Upper lobe of left lung (tissue), 6 donors: ENCODE measurements around the gene PPM1H. TPM values are rescaled to one million over a fixed set of nuclear protein-coding genes. Genes with fewer than 3 reads are reported as not detected.

Source experiments
- ATAC-seq, 2 donors: fragments of 200-7000 bp; cut with Tn5 transposase; one replicate each; pipeline ENCODE4 v1.9.1; 2022; ENCODE audit warnings: mild to moderate bottlenecking in 2 of 2, moderate library complexity in 2 of 2; ENCODE audit not compliant: low FRiP score in 2 of 2
- DNase-seq, 2 donors: peaks; one replicate each; pipeline ENCODE4 v3.0.0-alpha.2; 2019 to 2020
- H3K27ac ChIP-seq, 4 donors: fragments of 200-600 bp; sonication (generic); one replicate each; pipeline ENCODE4 v1.5.1; 2016 to 2019
- H3K27me3 ChIP-seq, 4 donors: fragments of 200-600 bp; sonication (generic); one replicate each; pipeline ENCODE4 v1.5.1; 2017 to 2019
- H3K36me3 ChIP-seq, 4 donors: fragments of 200-600 bp; sonication (generic); one replicate each; pipeline ENCODE4 v1.5.1; 2016 to 2019
- H3K4me1 ChIP-seq, 4 donors: fragments of 200-600 bp; sonication (generic); one replicate each; pipeline ENCODE4 v1.5.1; 2018 to 2019
- H3K4me3 ChIP-seq, 4 donors: fragments of 200-600 bp; sonication (generic); one replicate each; pipeline ENCODE4 v1.5.1; 2017 to 2019; ENCODE audit warnings: mild to moderate bottlenecking in 2 of 4, moderate library complexity in 1 of 4
- H3K9me3 ChIP-seq, 4 donors: fragments of 200-600 bp; sonication (generic); one replicate each; pipeline ENCODE4 v1.5.1; 2018 to 2019
- EP300 ChIP-seq, 4 donors: sonication (generic); formaldehyde crosslinking; IDR thresholded peaks; one replicate each; pipeline ENCODE4 v1.5.1; 2017; ENCODE audit warnings: antibody characterized with exemption in 4 of 4, control low read depth in 2 of 4
- POLR2A ChIP-seq, 4 donors: fragments of 450-650 bp; IDR thresholded peaks; one replicate each; pipeline ENCODE4 v1.5.1; 2016 to 2017; ENCODE audit warnings: antibody characterized with exemption in 4 of 4, mild to moderate bottlenecking in 2 of 4
- POLR2AphosphoS5 ChIP-seq, 2 donors: sonication (generic); formaldehyde crosslinking; IDR thresholded peaks; one replicate each; pipeline ENCODE4 v1.5.1; 2017; ENCODE audit warnings: antibody characterized with exemption in 2 of 2
- WGBS, 2 donors: methylation state at CpG; one replicate each; pipeline ENCODE4 v1.1.5; 2017 to 2018; 5-methylcytosine and 5-hydroxymethylcytosine counted together
- total RNA-seq, 6 donors: library from RNA; depleted of rRNA in 4 of 6; stranded (reverse); fragments of >200 nt in 4 of 6; gene quantifications; one replicate each; pipeline versions ENCODE4 v1.1.0 to v1.2.1, GENCODE V29; 2016 to 2021
- TF ChIP-seq, protein P1 (sequence below), 6 experiments: fragments of 450-650 bp in 4 of 6; fragments of 200-600 bp in 2 of 6; sonication (generic) in 2 of 6; IDR thresholded peaks; one replicate each; pipeline ENCODE4 v1.5.1; 2016 to 2019; ENCODE audit warnings: antibody characterized with exemption in 6 of 6
- donor health status: DM: no; HTN: no; CAD: no; lungs with moderate emphysema.
- donor health status: DM: no; HTN: yes; CAD: no; lungs with severe emphysema.

Gene PPM1H
- total RNA-seq, 6 donors from 2014 or later, result 4.2 to 14.2 (median 8.4) TPM

DNA sequence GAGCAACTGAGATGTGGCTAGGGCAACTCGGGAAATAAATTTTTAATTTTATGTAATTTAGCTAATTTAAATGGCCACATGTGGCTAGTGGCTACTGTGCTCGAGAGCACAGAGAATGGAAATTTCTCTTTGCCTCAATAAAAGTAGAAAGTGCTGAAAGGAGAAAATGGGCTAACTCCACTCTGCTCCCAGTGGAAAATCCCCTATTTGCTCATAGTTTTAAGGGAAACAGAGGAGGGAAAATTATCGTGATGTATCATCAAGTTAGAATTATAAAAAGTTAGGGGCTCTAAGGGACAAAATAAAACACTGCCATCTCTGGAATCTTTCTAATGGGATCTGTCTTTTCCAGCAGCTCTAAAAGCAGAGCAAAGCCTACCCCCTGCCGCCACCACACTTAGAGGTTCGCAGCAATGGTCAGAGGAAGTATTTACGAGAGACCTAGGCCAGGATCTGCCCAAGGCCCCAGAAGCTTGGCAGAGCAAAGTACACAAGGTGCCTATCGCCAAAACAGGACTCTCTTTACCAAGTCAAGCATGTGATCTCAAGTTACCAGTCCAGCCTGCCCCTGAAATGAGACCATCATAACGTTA is 220.7 kb downstream of the PPM1H start:
- H3K9me3 ChIP-seq, result no peaks in the 10 kb centered on the region
- peaks cover 0 to 2% (median 0%) of the 10 kb centered on the region in 4 donors for H3K4me1 ChIP-seq
- TF ChIP-seq POLR2A (IDR thresholded peaks at IDR 0.05), result no peak
- no peak for TF ChIP-seq EP300 (IDR thresholded peaks at IDR 0.05)
- no peak for TF ChIP-seq POLR2AphosphoS5 (IDR thresholded peaks at IDR 0.05)
- TF ChIP-seq, protein P1, sequence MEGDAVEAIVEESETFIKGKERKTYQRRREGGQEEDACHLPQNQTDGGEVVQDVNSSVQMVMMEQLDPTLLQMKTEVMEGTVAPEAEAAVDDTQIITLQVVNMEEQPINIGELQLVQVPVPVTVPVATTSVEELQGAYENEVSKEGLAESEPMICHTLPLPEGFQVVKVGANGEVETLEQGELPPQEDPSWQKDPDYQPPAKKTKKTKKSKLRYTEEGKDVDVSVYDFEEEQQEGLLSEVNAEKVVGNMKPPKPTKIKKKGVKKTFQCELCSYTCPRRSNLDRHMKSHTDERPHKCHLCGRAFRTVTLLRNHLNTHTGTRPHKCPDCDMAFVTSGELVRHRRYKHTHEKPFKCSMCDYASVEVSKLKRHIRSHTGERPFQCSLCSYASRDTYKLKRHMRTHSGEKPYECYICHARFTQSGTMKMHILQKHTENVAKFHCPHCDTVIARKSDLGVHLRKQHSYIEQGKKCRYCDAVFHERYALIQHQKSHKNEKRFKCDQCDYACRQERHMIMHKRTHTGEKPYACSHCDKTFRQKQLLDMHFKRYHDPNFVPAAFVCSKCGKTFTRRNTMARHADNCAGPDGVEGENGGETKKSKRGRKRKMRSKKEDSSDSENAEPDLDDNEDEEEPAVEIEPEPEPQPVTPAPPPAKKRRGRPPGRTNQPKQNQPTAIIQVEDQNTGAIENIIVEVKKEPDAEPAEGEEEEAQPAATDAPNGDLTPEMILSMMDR (IDR thresholded peaks at IDR 0.05), result no peak
- no peaks in the 10 kb centered on the region for H3K27me3 ChIP-seq
- H3K36me3 ChIP-seq, result no peaks in the 10 kb centered on the region
- H3K27ac ChIP-seq, result no peak overlapping the region
- no peak overlapping the region for H3K4me3 ChIP-seq
- 83 to 89% methylated on average over 8 of the region's 8 CpGs for WGBS, 2 donors
- no peak for DNase-seq
- ATAC-seq, result no peak

DNA sequence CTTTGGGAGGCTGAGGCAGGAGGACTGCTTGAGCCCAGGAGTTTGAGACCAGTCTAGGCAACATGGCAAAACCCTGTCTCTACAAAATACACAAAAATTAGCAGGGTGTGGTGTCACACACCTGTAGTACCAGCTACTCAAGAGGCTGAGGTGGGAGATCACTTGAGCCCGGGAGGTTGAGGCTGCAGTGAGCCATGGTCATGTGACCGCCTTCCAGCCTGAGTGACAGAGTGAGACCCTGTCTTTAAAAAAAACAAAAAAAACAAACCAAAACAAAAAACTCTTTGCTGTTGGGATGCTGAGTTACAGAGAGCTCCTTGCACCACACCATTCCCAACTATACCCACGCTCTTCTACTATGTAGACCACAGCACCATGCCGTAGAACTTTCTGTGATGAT is 221.2 kb downstream of the PPM1H start:
- no peak for ATAC-seq
- Histone ChIP-seq H3K4me3 (no peak overlapping the region), H3K36me3 (no peaks in the 10 kb centered on the region), H3K27ac (no peak overlapping the region), H3K4me1 (peaks cover 0 to 5% (median 0%) of the 10 kb centered on the region in 4 donors), H3K9me3 (no peaks in the 10 kb centered on the region), H3K27me3 (no peaks in the 10 kb centered on the region)
- 93 to 96% methylated on average over 4 of the region's 4 CpGs for WGBS, 2 donors
- TF ChIP-seq POLR2AphosphoS5 (IDR thresholded peaks at IDR 0.05) (no peak), EP300 (IDR thresholded peaks at IDR 0.05) (no peak), POLR2A (IDR thresholded peaks at IDR 0.05) (no peak)
- TF ChIP-seq, protein P1 (IDR thresholded peaks at IDR 0.05), result no peak
- no peak for DNase-seq

DNA sequence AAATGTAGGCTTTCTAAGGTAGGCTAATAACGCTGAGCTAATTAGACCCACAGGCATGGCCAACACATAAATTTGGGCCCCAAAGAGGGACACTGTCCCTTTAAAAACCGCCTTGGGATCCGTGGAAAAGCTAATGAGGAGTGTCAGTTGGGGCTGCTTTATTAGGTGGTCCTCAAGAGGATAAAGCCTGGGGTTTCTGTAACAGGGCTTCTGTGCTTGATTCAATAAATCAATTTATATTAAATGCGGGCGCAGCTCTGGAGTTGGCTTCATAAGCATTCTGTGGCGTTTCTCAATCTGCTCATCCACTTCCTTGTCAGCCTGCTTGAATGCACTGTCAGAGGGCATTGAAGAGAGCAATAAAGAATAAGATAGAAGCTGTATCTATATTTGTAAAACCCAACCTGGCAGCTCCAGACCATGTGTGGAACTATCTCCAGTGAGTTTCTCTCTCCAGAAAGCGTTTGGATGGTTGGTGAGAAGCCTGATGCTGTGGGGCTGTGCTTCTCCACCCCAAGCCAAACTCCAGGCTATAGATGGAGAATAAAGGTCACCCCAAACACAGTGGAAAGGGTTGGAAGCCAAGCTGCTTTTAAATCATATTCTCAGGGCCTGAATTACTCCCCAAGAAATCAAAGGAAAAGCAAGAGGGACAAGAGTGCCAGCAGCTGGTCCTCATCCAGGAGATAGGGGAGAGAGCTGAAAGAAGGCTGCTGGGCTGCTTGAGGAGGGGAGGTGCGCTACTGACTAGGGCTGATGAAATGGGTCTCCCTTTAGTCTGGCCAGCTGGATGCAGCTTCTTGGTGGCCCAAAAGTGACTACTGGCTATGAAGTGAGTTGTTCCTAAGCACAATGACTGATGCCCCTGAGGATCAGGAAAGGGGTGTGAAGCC is 222.0 kb downstream of the PPM1H start:
- 87 to 93% methylated on average over 8 of the region's 8 CpGs for WGBS, 2 donors

DNA sequence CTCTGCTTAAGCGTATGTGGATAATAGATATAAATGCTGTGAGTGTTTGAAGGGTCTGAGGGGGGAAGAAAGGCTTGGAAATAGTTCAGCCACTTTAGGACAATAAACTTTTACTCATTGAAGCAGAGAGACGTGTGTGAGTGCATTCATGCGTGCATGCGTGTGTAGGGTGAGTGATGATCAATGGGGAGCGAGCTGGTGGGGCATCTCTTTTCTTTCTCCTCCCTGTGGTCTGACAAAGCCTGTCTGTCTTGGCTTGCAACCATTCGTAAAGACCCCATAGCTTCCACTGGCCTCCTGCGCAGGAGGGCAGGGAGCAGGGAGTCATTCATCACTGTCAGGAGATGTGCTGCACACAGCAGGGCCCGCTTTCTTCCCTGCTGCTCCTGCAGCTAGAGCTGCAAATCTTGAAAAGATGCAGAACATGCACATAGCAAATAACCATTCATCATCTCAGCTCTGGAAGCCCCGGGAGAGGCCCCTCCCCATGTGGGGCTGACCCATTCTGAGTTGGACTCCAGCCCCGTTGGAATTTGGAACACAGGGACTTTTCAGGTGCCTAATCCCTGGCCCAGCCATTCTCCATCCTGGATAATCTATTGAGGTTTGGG is 223.2 kb downstream of the PPM1H start:
- DNase-seq, result no peak
- H3K27ac ChIP-seq, result no peak overlapping the region
- no peaks in the 10 kb centered on the region for H3K27me3 ChIP-seq
- 86 to 92% methylated on average over 8 to 10 of the region's 10 CpGs for WGBS, 2 donors
- no peak for TF ChIP-seq POLR2AphosphoS5 (IDR thresholded peaks at IDR 0.05)
- no peaks in the 10 kb centered on the region for H3K36me3 ChIP-seq
- H3K4me3 ChIP-seq, result no peak overlapping the region
- H3K9me3 ChIP-seq, result no peaks in the 10 kb centered on the region
- no peak for ATAC-seq
- peaks cover 0 to 5% (median 0%) of the 10 kb centered on the region in 4 donors for H3K4me1 ChIP-seq

More for the DNA sequence above, 222.0 kb downstream of the PPM1H start:
- DNase-seq (no peak), ATAC-seq (no peak)
- Histone ChIP-seq H3K27ac (no peak overlapping the region), H3K4me3 (no peak overlapping the region), H3K9me3 (no peaks in the 10 kb centered on the region), H3K4me1 (peaks cover 0 to 5% (median 0%) of the 10 kb centered on the region in 4 donors), H3K27me3 (no peaks in the 10 kb centered on the region), H3K36me3 (no peaks in the 10 kb centered on the region)
- no peak for TF ChIP-seq POLR2AphosphoS5 (IDR thresholded peaks at IDR 0.05)
- no peak for TF ChIP-seq EP300 (IDR thresholded peaks at IDR 0.05)
- TF ChIP-seq, protein P1 (IDR thresholded peaks at IDR 0.05), result no peak
- no peak for TF ChIP-seq POLR2A (IDR thresholded peaks at IDR 0.05)

DNA sequence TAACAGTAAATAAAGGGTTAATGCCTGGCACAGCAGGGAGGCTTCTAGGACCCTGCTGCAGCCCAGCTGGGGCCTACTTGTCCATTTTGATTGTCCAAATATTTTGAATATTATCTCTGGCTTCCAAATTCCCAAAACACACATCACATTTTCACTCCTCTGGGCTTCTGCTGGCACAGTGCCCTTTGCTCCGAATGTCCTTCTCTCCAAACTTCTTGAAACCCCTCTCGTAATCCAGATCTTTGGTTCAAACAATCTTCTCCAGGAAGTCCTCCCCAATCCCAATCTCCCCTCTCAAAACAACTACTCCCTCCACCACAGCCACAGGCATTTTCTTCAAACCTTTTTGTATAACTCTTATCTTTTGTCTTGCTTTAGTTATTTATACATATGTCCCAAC is 225.6 kb downstream of the PPM1H start:
- 53 to 55% methylated on average over 2 of the region's 2 CpGs for WGBS, 2 donors
- no peak for DNase-seq
- no peaks in the 10 kb centered on the region for H3K36me3 ChIP-seq
- H3K27ac ChIP-seq, result no peak overlapping the region
- H3K9me3 ChIP-seq, result no peaks in the 10 kb centered on the region
- no peaks in the 10 kb centered on the region for H3K27me3 ChIP-seq
- no peak for TF ChIP-seq POLR2AphosphoS5 (IDR thresholded peaks at IDR 0.05)
- TF ChIP-seq, protein P1 (IDR thresholded peaks at IDR 0.05), result no peak
- no peak for TF ChIP-seq EP300 (IDR thresholded peaks at IDR 0.05)
- TF ChIP-seq POLR2A (IDR thresholded peaks at IDR 0.05), result no peak
- no peak for ATAC-seq
- peaks cover 0 to 5% (median 0%) of the 10 kb centered on the region in 4 donors for H3K4me1 ChIP-seq
- H3K4me3 ChIP-seq, result no peak overlapping the region
